NCI-H2171 treated with DMSO at 0.1 percent for 48 hours (cell line): ENCODE results near the gene TMEM175.

Source experiments
- DNase-seq: peaks from one replicate; lab custom pipeline; 2025; lab: John Stamatoyannopoulos, UW

The TMEM175 gene

DNA sequence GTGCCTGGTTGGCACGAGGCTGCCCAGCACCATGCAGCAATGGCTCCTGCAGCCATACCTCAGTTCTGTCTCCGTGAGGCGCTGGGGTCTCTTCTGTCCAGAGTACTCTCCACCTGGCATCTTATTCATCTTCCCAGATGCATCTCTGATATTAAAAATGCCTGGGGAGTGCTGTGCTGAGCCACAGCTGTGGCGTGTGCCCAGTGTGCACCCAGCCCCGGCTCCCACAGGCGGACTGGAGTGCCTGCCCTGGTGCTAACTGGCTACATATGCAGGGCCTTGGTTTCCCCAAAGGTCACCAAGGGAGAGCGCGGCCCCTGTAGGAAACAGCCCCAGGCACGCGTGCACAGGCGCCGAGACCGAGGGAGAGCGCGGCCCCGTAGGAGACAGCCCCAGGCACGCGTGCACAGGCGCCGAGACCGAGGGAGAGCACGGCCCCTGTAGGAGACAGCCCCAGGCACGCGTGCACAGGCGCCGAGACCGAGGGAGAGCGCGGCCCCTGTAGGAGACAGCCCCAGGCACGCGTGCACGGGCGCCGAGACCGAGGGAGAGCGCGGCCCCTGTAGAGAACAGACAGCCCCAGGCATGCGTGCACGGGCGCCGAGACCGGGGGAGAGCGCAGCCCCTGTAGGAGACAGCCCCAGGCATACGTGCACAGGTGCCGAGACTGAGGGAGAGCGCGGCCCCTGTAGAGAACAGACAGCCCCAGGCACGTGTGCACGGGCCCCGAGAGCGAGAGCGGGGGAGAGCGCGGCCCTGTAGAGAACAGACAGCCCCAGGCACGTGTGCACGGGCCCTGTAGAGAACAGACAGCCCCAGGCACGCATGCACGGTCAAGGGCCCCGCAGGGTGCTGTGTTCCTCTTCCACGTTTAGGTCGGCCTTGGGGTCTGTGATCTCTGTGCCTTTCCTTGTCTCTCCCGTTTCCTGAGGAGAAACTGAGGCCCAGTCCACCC is 14.5 kb downstream of the TMEM175 start:
- DNase-seq = no peak

DNA sequence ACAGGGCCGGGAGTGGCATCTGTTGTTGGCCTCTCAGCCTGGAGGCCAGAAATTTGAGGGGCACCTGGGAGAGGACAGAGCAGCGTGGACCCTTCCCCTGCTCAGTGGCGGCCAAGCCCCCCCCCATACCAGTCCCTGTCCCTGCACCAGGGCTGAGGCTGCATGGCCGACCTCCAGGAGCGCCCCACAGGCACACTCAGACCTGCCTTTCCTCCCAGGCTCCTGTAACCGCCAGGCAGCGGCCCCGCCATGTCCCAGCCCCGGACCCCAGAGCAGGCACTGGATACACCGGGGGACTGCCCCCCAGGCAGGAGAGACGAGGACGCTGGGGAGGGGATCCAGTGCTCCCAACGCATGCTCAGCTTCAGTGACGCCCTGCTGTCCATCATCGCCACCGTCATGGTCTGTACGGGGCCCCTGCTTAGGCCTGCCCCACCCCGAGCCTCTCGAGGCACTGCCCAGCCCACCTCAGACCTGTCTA is 15.3 kb downstream of the TMEM175 start:
- DNase-seq = no peak

- no peak for DNase-seq
Observed at GRCh38 chr4:948101-948935, 16.1 kb downstream of the TMEM175 start.

DNA sequence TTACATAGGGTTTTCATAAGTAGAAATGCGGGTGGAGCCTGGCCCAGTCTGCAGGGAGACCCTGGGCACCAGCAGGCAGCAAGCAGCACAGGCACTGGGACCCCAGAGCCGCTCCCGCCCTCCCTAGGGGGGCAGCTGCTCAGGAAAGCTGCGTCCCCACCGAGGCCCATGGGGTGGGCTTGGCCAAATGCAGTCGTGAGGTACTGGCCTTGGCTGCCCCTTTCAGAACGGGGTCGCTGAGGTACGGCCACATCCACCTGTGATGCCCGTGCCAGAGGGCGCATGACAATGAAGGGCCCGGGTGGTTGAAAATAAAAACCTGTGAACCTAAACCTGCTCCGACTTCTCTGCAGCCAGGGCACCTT is 16.7 kb downstream of the TMEM175 start:
- no peak for DNase-seq

- no peak for DNase-seq
Observed at GRCh38 chr4:949656-950055, 17.4 kb downstream of the TMEM175 start.

DNA sequence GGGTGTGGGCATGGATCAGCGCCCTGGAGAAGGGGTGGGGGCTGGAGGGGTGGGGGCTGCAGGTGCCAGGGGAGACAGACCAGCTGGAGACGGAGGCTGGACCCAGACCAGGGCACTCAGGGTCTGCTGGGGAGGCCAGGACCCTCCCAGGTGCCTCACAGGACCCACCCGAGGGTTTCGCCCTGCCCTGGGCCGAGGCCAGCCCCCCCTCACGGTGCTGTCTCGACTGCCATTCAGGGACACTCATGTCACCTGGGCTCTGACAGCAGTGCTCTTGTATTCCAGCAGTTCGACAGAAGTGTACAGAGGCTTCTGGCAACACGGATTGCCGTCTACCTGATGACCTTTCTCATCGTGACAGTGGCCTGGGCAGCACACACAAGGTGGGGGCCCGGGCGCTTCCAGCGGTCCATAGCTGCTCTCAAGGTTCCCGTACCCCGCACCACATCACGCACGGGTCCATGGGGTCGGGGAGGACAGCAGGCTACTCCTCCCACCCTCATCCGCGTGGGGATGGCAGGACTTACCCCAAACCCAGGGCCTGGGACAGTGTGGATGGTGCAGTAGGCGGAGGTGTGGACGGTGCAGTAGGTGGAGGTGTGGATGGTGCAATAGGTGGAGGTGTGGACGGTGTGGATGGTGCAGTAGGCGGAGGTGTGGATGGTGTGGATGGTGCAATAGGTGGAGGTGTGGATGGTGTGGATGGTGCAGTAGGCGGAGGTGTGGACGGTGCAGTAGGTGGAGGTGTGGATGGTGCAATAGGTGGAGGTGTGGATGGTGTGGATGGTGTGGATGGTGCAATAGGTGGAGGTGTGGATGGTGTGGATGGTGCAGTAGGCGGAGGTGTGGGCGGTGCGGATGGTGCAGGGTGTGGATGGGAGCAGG is 18.1 kb downstream of the TMEM175 start:
- DNase-seq = no peak

DNA sequence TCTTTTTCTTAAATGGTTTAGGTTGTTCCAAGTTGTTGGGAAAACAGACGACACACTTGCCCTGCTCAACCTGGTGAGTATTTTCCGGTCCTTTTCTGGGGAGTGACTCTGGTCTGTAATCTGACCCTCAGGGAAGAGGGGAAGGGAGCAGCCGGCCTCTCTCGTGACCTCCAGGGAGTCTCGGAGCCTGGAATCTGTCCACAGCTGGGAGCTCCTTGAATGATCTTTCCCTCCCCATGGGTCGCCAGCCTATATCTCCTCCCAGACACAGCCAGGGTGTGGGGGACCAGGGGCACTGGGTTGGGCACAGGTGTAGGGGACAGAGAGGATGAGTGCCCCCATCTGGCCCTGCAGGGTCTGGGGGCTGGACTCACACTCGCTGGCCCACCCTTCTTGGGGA is 18.9 kb downstream of the TMEM175 start:
- DNase-seq = no peak

- DNase-seq = no peak
Observed at GRCh38 chr4:951594-952468, 19.6 kb downstream of the TMEM175 start.

DNA sequence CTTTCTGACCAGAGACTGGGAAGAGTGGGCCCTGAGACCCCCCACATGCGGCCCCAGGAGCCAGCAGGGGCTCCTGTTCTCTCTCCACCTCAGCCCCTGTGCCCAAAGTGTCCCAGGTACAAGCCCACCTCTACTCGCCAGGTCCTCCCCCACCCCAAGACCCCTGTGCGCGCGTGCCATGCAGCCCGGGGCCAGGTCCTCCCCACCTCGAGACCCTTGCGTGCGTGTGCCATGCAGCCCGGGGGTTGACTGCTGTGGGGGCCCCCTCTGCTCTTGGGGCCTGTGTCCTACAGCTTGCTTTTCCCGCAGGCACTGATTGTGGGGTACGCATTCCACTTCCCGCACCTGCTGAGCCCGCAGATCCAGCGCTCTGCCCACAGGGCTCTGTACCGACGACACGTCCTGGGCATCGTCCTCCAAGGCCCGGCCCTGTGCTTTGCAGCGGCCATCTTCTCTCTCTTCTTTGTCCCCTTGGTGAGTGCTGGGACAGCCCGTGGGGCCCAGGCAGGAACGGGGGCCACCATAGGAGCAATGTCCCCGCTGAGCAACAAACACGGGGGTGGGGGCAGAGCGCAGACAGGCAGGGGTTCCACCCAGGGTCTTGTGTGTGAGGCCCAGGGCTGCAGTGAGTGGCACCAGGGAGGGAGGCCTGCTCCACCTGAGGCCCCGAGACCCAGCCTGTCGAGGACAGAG is 20.8 kb downstream of the TMEM175 start:
- DNase-seq = no peak

GRCh38 chr4:953574-953915 is 21.3 kb downstream of the TMEM175 start:
- no peak for DNase-seq

GRCh38 chr4:954211-955020 is 22.2 kb downstream of the TMEM175 start:
- no peak for DNase-seq

DNA sequence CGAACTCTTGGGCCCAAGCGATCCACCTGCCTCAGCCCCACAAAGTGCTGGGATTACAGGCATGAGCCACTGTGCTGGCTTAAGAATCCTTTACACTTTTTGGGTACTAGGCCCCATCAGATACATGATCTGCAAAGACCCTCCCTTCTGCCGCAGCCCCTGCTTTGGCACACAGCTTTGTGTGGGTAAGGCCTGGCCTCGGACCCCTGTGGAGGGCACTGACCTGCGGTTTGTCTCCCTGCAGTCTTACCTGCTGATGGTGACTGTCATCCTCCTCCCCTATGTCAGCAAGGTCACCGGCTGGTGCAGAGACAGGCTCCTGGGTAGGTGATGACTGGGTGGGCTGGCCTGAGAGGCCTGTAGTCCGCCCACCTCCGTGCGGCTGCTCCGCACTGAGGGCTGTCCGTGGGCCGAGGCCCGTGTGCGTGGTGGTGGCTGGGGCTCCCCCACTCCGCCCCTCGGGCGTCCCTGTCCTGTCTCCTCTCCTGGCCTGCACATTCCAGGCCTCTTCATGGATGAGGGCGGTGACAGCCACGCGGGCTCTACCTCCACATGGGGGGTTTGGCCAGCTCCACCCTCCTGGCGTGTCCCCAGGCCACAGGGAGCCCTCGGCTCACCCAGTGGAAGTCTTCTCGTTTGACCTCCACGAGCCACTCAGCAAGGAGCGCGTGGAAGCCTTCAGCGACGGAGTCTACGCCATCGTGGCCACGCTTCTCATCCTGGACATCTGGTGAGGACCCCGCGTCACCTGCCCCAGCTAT is 23.1 kb downstream of the TMEM175 start:
- DNase-seq = no peak

- no peak for DNase-seq
Observed at GRCh38 chr4:955931-956381, 23.7 kb downstream of the TMEM175 start.

DNA sequence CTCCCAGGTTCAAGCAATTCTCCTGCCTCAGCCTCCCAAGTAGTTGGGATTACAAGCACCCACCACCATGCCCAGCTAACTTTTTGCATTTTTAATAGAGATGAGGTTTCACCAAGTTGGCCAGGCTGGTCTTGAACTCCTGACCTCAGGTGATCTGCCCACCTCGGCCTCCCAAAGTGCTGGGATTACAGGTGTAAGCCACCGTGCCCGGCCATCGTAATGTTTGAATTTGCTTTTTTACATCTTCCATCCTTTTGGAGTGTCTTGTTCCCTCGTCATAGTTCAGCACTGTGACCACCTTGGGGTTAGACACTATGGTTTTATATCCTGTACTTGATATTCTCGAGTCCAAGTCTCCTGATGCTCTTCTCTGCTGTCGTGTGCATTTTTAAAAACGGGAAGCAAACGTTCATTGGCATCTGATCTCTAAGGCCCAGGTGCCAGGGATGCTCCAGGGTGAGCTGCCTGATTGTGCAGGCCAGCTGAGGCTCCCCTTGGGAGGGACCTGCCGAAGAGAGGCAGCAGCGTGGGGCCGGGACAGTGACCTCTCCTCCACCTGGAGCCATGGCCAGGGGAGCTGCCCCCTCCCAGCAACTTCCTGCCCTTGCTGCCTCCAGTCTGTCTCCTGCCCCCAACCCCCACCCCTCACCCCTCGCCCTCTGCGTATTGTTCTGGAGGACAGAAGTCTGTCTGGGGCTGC is 24.4 kb downstream of the TMEM175 start:
- no peak for DNase-seq

DNA sequence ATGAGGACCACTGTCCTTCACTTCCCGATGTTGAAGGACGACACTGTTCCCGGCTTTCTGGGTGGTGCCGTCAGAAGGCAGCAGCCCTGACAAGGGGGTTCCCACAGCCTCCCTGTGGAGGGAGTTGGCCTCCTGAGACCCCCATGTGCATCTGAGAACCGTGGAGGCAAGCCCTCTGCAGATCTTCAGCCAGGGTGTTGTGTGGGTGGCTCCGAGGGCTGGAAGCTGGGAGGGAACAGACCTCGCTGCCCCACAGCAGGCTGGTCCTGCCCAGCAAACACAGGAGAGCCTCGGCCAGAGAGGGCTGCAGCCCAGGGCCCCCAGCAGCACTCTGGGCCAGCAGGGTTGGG is 24.9 kb downstream of the TMEM175 start:
- no peak for DNase-seq

GRCh38 chr4:957581-958313 is 25.5 kb downstream of the TMEM175 start:
- no peak for DNase-seq

DNA sequence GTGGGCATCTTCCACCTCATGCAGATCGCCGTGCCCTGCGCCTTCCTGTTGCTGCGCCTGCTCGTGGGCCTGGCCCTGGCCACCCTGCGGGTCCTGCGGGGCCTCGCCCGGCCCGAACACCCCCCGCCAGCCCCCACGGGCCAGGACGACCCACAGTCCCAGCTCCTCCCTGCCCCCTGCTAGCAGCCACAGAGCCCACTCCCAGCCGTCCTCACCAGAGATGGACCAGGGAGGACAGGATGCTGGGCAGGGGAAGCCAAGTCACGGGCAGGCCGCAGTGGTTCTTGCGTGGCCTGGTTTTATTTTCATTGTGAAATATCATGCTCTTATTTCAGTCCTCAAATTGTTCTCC is 26.0 kb downstream of the TMEM175 start:
- no peak for DNase-seq
